GM19372 (cell line): ENCODE results near the gene TBC1D21.

ENCODE experiments used
- ATAC-seq: cut with Tn5 transposase; IDR thresholded peaks from one replicate; pipeline ENCODE4 v1.9.1; 2021; ENCODE audit warnings: mild to moderate bottlenecking, low read depth, moderate library complexity; ENCODE audit not compliant: unreplicated experiment

Gene TBC1D21

DNA sequence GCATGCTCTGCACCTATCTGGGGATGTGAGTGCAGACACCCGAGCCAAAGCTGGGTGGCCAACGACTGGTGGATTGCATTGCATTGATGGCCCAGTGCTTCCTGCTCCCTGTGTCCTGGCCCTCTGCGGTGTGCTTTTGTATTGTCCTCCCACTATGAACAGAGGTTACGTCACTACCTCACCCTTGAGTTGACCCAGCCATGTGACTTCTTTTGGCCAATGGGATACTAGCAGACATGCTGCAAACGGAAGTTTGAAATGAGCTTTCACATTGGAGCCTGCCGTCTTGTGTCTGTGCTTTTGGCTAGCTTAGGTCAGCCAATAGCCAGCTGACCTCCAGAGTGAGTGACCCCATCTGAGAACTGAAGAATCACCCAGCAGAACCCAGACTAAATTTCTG, 15.3 kb upstream of the TBC1D21 start:
- no peak for ATAC-seq

DNA sequence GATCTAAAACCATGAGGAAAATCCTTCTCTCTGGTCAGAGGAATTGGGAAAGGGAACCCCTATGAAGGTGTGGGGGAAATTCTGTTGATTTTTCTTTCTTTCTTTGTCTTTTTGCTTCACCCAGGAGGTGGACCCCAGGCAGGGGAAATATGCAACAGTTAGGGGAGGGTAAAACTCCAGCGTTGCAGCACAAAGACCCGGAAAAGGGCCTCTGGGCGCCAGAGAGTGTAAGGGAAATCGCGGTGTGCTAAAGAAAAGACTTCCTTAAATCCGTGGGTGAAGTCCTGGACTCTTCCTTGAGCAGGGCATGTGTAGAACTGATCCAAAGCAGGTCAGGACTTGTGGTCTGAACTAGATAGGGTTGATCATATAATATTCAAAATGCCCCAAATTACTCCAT, 11.1 kb upstream of the TBC1D21 start:
- ATAC-seq = no peak

DNA sequence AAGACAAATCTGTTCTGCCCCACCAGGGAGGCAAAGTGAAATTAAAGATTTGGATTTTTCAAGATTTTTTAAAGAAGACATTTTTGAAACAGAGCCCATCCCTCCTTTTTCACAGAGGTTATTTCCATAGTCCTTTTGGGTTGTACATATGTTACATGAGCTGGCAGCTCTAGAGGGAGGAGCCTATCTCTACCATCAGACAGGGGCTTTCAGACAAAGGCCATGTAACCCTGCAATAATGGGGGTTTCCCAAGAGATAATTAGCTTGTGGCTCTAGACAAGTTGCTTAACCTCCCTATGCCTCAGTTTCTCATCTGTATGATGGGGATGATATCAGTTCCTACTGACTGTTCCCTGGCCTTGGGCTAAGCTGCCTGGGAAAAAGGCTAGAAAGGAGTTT, 8.0 kb upstream of the TBC1D21 start:
- no peak for ATAC-seq

DNA sequence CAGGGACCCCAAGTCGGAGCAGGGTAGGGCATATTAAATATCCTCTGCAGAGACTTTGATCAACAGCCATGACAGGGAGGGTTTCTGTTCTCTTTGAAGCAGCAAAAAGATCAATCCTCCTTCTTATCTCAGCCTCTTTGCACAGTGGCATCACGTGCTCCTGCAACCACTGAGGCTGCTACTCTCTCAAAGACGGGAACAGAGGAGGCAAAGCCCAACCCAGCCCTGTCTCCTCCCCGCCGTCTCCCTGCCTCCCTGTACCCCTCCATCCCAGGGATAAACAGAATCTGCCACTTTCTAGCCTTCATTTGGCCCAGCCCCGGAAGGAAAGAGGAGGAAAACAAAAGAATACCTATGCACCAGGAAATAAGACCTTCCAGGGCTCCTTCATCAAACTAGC, 7.5 kb upstream of the TBC1D21 start:
- no peak for ATAC-seq

DNA sequence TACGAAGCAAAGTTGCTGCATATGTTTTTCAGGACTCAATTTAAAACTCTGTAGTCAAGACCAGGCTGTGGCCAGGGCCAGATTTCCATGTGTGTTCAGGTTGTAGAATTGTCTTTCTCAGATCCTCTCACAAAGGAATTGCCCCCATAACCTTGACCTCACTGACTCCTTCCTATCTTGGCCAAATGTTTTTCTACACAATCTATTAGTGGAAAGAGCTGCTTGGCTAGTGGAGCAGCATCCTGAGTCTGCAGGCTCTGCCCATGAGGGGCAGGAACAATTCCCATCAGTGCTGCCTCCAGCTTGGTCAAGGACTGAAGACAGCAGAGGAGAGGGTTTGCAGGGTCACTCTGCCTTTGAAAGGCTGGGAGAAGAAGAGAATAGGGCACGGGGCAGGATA, 6.9 kb upstream of the TBC1D21 start:
- no peak for ATAC-seq

DNA sequence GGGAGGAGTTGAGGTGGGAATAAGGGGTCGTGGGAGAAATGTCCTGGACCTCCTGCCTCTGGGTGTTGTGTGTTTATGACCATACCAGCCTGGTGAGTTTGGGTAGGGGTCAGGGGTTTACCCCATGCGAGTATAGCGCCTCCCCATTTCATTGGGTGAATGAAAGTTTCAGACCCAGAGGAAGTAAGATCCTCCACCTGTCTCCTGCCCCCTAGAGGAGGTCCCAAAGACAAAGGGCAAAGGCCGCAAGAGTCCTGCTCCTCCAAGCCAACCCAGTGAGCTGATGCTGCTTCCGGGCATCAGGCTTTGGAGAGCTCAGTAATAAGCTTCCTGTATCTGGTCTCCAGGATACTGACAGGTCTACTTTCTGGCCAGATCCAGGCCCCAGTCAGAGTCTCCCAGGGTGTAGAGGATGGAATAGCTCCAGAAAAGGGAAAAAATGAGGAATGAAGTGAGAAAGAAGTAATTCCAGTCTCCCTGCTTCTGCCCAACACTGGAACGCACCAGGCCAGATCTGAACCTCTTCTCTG, 6.4 kb upstream of the TBC1D21 start:
- ATAC-seq = no peak

DNA sequence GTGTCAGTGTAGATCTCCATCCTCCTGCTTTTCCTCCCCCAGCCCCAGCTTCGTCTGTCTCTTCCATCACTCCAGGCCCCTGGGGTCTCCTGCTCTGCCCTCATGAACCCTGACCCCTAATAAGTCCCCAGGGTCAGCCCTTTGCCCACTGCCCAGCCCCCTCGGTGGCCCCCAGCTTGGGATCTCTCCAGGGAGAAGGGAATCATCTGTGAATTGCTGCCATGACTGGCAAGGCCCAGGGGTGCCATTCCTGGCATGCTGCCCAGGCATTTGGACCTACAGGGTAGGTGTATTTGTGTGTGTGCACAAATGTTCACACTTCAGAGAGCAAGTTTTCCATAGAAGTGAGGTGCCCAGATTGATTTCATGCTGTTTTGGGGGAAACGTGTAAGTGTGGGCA, 5.9 kb upstream of the TBC1D21 start:
- ATAC-seq = no peak

DNA sequence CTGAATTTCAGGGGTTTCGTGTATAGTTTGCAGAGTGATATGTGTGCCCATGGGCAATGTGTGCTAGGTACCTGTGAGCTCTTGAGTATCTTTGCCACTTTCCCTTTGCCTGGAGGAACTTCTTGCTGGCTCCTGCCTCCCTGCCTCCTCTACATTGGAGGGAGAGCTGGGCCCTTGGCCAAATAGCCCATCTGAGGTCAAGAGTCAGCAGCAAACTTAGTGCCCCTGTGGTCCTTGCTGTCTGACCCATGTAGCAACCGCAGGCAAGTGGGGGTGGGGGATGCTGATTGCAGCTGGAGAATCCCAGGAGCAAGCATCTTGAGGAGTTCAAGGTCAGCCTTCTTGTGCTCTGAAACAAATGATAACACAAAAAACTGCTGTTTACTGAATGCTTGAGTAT, 5.4 kb upstream of the TBC1D21 start:
- ATAC-seq = no peak

DNA sequence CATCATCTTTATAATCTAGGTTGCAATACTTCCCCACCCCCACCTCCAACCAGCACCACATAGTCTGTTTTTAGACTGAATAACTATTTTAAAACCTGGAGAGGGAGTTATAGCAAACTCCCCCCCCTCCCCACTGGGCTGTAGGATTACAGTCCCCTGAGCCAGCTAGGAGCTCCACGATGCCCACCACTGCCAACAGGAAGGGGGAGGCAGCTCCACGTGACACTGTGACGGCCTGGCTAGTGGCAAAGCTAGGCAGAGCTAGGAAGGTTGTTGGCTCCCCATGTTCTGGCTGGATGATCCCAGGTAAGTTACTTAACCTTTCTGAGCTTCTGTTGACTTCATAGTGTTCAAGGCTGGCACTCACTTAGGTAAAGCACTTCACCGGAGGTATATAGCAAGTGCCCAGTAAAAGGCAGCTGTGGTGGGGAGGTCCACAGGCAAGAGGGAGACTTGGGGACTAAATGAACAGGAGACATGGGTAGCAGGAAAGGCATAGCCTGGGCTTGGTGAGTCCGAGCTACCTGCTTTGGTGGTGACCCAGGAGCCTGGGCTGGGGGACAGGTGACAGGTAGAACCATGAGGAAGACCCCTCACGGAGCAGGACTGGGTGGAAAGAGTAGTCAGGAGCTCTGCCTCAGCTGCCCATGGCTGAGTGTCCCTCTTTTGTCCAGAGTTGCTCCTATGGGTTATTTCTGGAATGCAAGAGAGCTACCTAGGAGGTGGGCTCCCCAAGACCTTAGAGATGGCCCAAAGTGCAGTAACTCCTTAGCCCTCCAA, 4.0 kb upstream of the TBC1D21 start:
- no peak for ATAC-seq

DNA sequence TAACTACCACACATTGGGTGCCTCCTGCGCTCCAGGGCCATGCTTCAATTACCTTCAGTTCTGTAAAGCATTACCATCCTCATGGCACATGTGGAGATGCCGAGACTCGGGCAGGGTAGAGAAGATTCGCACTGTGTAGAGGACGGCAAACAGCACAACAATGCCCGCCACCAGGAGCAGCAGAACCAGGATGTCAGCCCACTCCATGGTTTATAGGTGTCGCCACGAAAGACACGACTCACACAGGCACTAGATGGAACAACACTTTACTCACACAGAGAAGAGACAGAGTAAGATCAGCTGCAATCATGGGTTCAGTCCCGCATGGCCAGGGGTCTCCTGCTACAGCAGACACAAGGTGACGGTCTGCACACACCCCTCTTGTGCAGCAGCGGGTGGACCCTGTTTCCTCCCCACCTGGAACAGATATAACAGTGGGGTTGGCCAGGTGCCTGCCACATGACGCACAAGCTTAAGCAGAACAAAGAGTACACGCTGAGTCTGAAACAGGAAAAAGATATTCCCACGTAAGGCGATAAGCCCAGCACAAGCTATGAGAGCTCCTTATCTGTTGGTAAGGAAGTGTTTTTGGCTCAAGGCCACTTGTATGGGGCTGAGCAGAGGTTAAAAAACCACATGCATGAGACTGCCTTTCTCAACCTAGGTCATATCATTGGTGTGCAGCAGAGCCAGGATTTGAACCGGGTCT, 2.5 kb upstream of the TBC1D21 start:
- ATAC-seq = no peak

DNA sequence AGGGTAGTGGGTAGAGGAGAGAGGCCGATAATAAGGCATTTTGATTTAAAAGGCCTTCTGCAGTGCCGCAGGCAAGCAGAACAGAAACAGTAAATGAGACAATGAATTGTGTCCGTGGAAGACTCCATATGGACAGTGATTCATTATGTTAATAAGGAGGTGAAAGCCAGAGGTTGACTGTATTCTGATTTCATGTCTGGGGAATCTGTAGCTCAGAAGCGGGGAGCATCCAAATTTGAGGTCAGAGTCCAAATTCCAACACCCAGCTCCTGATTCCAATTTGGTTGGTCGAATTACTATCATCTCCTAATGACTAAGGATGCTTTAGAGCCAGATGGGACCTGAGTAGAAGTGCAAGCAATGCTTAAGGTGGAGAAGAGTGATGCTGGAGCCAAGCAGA, 1.0 kb upstream of the TBC1D21 start:
- no peak for ATAC-seq

DNA sequence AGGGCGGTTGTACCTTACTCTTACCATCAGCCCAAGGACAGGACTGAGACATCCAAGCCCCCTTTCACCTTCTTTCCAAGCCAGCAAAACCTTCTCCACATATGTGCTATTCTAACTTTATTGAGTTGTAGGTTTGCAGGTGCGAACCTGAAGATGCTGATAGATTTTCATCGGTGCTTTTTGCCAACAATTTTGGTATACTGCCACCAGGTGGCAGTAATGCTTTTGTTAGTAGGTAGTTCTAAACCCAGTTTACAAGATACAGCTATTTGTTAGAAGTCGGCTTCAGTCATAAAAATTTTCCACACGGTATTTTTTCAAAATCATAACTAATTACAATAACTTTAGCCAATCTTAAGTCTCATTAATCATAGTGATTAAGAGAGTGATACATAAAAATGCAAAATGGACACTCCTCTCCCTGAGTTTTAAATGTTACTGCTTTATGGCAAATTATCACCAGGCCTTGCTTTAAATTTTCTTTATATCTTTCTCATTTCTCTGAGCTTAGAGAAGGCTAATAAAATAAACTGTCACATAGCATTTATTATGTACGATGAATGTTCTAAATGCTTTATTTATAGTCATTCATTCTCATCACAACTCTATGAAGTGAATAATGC, 636 bp downstream of the TBC1D21 start:
- no peak for ATAC-seq

DNA sequence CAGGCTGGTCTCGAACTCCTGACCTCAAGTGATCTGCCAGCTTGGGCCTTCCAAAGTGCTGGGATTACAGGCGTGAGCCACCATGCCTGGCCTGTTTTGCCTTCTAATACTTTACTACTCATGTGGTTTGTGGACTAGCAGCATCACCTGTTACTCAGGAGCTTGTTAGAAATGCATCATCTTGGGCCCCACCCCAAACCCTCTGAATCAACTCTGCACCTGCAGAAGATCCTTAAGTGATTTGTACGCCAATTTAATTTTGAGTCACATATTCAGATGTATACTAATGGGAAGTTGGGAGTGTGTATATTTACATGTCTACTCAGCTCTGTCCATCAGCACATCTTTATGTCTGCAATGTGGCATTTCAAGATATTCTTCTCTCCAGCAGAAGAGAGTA, 6.1 kb downstream of the TBC1D21 start:
- ATAC-seq = no peak

DNA sequence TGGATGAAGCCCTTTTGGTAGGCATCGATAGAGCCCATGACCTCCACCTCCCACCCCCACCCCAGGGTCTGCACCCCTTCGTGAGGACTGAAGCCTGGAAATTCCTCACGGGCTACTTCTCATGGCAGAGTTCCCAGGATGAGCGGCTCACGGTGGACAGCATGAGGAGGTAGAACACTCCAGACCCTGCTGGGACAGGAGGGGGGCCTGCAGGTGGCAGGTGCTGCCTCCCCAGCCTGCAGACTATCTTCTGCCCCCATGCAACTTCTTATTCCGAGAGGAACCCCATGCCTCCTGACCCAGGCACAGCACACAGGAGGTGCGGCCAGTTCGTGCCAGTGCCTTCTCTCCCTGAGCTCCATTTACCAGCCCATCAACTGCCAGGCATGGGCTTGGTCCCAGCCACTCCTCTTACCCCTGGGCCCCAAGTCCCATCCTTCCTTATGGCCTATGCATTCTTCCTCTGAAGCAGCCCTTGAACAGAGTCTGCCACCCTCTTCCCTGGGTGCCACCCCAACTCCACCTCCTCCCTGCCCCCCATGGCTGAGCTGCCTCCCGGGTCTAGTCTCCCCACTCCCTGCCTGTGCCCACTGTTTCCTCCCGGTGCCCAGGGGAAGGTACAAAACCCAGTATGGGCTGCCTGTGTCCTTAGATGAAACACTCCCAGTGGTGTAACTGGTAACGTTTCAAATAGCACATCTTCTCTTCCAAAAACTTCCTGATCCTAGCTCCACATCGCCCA, 8.4 kb downstream of the TBC1D21 start:
- no peak for ATAC-seq

DNA sequence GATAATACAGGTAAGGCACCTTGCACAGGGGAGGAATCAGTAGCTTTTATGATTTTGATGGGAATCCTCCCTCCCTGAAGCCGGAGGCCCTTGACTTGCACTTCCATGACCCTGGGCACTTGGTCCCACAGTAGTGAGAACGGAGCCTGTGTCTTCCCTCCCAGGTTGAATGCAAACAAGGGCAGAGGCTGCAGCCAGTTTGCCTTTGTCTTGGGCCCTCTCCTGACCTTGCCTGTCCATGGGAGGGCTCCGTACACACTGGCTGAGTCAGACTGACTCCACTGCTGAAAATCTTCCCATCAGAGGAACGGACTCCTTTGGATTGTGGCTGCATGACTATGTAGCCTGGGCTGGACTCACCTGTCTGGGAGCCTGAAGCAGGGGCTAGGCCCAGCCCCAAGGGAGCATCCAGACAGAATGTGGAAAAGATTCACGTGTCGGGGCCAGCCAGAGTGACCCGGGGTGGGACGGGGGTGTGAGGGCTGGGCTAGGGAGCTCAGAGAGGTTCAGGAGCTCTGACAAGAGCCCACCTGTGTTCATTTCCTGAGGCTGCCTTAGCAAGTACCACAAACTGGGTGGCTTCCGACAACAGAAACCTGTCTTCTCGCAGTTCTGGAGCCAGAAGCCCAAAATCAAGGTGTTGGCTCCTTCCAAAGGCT, 9.5 kb downstream of the TBC1D21 start:
- ATAC-seq = no peak

DNA sequence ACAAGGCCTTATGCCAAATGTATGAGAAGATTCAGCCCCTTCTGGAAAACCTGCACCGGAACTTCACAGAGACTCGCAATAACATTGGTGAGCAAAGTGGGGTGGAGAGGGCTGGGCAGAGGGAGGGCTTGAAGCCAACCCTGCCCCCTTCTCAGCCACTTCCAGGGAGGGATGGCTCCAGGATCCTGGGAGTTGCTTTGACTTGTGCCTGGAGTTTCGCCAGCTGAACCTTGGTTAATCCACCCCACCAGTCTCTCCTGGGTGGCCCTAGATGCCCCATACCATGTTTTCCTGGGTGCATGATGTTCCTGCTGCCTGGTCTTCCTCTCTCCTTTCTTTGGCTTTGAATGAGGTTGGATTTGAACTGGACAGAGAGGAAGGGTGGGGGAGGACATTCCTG, 10.8 kb downstream of the TBC1D21 start:
- ATAC-seq = no peak

DNA sequence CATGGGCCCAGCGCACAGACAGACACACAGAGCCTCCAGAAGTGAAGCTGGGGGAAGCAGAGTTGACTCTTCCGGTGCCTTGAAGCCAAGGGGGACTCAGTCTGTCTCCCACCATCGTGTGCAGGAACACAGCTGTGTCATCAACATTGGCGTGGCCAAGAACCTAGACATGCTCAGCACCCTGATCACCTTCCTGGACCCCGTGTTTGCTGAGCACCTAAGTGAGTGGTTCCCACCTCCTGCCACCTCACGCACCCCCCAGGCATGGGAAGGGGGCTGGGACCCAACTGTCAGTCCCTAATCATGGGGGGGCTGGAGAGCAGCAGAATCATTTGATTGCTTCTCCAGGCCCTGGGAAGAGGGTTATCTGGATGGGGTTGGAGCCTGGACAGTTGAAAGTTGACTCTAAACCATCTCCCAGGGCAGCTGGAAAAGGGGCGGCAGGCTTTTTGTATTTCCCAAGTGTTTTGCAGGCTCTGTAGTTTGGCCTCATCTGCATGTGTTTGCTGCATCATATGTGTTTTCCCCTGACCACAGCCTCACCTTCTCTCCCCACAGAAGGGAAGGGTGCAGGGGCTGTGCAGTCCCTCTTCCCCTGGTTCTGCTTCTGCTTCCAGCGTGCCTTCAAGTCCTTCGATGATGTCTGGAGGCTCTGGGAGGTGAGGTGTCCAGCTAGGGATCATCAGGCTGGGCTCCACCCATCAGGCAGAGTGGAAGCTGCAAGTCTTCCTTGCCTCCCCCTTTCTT, 12.8 kb downstream of the TBC1D21 start:
- no peak for ATAC-seq

DNA sequence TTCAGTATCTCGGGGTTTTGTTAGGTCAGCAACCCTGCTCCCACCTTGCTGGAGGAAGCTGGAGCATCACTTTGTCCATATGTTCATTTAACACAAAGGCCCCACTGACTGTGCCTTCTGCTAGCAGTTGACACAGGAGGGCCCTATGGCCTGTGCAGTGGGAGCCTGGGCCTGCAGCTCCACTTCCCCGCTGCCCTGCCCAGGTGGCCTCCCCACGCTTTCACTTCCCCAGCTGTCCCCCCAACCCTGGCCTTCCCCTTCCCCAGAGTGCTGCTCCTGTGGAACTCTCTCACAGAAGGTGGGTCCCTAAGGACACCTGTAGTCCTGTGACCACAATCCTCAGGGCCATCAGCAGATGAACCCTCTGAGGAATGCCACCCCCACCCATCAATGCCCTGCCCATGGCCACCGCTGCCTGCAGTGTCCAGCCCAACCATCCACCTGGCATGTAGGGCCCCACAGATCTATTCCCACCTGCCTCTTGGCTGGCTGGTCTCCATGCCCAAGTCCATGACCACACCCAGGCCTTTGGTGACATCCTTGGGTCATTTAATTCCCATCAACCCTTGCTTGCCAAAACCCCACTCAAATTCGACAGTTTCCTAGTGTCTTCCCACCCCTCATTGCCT, 13.5 kb downstream of the TBC1D21 start:
- ATAC-seq = no peak

DNA sequence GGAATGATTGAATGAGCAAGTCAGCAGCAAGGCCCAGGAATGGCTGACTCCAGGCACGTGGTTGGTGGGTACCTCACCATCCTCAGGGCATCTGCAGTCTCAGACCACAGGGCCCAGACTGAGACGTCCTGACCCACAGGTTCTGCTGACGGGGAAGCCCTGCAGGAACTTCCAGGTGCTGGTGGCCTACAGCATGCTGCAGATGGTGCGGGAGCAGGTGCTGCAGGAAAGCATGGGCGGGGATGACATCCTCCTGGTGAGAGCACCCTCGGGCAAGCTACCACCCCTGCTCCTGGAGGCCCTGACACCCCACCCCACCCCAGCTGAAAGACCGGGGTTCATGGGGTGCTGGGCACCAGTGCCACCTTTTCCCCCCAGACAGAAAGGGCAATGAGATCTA, 14.1 kb downstream of the TBC1D21 start:
- ATAC-seq = no peak
